Measurements from ENCODE around the gene TRPM4. TPM values are rescaled to one million over a fixed set of nuclear protein-coding genes. Genes with fewer than 3 reads are reported as not detected.

Gene TRPM4
- total and polyA plus RNA-seq, 2 of the 13 experiments (the other 11 are each of a cell fraction or from before 2014, with no cell fraction given) = 1.9 to 4.3 TPM

DNA sequence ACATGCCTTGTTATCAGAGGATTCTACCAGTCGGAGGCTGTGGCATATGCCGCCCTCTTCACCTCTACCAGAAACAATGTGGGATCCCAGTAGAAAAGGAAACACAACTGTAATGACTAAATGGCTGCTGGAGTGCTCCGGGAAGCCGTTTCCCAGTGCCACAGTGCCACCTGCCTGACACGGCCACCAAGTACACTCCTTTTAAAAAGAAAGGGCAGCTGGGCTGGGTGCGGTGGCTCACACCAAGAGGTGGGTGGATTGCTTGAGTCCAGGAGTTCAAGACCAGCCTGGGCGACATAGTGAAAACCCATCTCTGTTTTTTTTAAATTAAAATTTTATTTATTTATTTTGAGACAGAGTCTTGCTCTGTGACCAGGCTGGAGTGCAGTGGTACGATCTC lies 67.3 kb downstream of the TRPM4 start:
- H3K79me2 ChIP-seq (ENCODE audit: insufficient read depth, low read length) = no peaks in the 10 kb centered on the region
- CTCF ChIA-PET (ENCODE audit: low intra/inter-chr PET ratio, low total read pairs) = interaction anchor here (0.9 kb wide), 1 partner anchor 17 kb away, joined by 3 read pairs; no protein-coding TSS in a partner anchor
- POLR2A ChIA-PET = interaction anchor here (0.7 kb wide), 1 partner anchor 159 kb away, joined by 5 read pairs; no protein-coding TSS in a partner anchor

More for the DNA sequence above, 67.3 kb downstream of the TRPM4 start:
- no peak for FAIRE-seq
- no peak for TF ChIP-seq ZNF17 (CRISPR knock-in tag; IDR thresholded peaks at IDR 0.05)
- no peak for TF ChIP-seq ERF (CRISPR knock-in tag; IDR thresholded peaks at IDR 0.05)
- peak; percentile 28; the same call in 1 of the 2 replicates for TF ChIP-seq KDM2A (CRISPR knock-in tag; IDR thresholded peaks at IDR 0.05; ENCODE audit: borderline replicate concordance, low read depth)
- peak; percentile 28; the same call in 1 of the 2 replicates for TF ChIP-seq ZMYM2 (CRISPR knock-in tag; IDR thresholded peaks at IDR 0.05)
- TF ChIP-seq TBX2 (CRISPR knock-in tag; IDR thresholded peaks at IDR 0.05; ENCODE audit: borderline replicate concordance) = no peak
- TF ChIP-seq ZNF615 (CRISPR knock-in tag; IDR thresholded peaks at IDR 0.05; ENCODE audit: borderline replicate concordance) = no peak
- TF ChIP-seq ZNF263 (CRISPR knock-in tag; IDR thresholded peaks at IDR 0.05) = peak; percentile 89
- TF ChIP-seq ZNF713 (CRISPR knock-in tag; IDR thresholded peaks at IDR 0.05) = no peak
- TF ChIP-seq HOXD1 (CRISPR knock-in tag; IDR thresholded peaks at IDR 0.05) = no peak
- TF ChIP-seq SMC3 (IDR thresholded peaks at IDR 0.05; ENCODE audit: low read length) = peak; percentile 52; the same call in 1 of the 2 replicates
- TF ChIP-seq SAP130 (CRISPR knock-in tag; IDR thresholded peaks at IDR 0.05; ENCODE audit: low read depth) = 0 out of 2 replicates have a peak, but pooled peaks have one; percentile 11
- TF ChIP-seq, protein P1, sequence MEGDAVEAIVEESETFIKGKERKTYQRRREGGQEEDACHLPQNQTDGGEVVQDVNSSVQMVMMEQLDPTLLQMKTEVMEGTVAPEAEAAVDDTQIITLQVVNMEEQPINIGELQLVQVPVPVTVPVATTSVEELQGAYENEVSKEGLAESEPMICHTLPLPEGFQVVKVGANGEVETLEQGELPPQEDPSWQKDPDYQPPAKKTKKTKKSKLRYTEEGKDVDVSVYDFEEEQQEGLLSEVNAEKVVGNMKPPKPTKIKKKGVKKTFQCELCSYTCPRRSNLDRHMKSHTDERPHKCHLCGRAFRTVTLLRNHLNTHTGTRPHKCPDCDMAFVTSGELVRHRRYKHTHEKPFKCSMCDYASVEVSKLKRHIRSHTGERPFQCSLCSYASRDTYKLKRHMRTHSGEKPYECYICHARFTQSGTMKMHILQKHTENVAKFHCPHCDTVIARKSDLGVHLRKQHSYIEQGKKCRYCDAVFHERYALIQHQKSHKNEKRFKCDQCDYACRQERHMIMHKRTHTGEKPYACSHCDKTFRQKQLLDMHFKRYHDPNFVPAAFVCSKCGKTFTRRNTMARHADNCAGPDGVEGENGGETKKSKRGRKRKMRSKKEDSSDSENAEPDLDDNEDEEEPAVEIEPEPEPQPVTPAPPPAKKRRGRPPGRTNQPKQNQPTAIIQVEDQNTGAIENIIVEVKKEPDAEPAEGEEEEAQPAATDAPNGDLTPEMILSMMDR (CRISPR knock-in tag; IDR thresholded peaks at IDR 0.05) = peak; percentile 81
- TF ChIP-seq XRCC5 (optimal IDR thresholded peaks at IDR 0.05; ENCODE audit: low read length) = peak; percentile 20
- TF ChIP-seq KDM5B (CRISPR knock-in tag; IDR thresholded peaks at IDR 0.05; ENCODE audit: borderline replicate concordance) = no peak
- no peak for TF ChIP-seq MED1 (CRISPR knock-in tag; IDR thresholded peaks at IDR 0.05)
- TF ChIP-seq RAD21 (CRISPR knock-in tag; IDR thresholded peaks at IDR 0.05) = peak; percentile 56
- TF ChIP-seq PRDM15 (CRISPR knock-in tag; IDR thresholded peaks at IDR 0.05) = no peak
- TF ChIP-seq, protein P2, sequence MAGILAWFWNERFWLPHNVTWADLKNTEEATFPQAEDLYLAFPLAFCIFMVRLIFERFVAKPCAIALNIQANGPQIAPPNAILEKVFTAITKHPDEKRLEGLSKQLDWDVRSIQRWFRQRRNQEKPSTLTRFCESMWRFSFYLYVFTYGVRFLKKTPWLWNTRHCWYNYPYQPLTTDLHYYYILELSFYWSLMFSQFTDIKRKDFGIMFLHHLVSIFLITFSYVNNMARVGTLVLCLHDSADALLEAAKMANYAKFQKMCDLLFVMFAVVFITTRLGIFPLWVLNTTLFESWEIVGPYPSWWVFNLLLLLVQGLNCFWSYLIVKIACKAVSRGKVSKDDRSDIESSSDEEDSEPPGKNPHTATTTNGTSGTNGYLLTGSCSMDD (CRISPR knock-in tag; IDR thresholded peaks at IDR 0.05) = no peak
- peak; percentile 82 for TF ChIP-seq STAG1 (CRISPR knock-in tag; IDR thresholded peaks at IDR 0.05)
- Histone ChIP-seq H3K36me3 (replicated peaks in 1 of 2; ENCODE audit: control insufficient read depth in 1 of 2, insufficient read depth in 2 of 2, low read length in 2 of 2) (no peaks in the 10 kb centered on the region), H2AFZ (ENCODE audit: low read length) (no peak overlapping the region), H4K20me1 (ENCODE audit: insufficient read depth, low read length) (no peaks in the 10 kb centered on the region), H3K4me2 (ENCODE audit: low read depth, low read length) (no peak overlapping the region), H3K4me1 (ENCODE audit: insufficient read depth, low read length) (peaks cover 10% of the 10 kb centered on the region), H3K27me3 (ENCODE audit: control insufficient read depth in 1 of 2, insufficient read depth in 2 of 2, low read length in 2 of 2) (no peaks in the 10 kb centered on the region), H3K27ac (ENCODE audit: extremely low read length, insufficient read depth, low read length) (no peak overlapping the region), H3K9me3 (ENCODE audit: low read length) (no peaks in the 10 kb centered on the region), H3K4me3 (replicated peaks in 1 of 3; ENCODE audit: insufficient read depth in 1 of 3, low read depth in 2 of 3, low read length in 3 of 3) (no peak overlapping the region), H3K9ac (ENCODE audit: insufficient read depth, low read depth, low read length) (no peak overlapping the region)
- 37% methylated on average over 4 of the region's 8 CpGs for WGBS (ENCODE audit: low lambda C conversion rate)
- BruUV-seq (replicated peaks) = no TSS peak
- DNase-seq (ENCODE audit: low spot score) = peak; percentile 55
- intact Hi-C loops (cut with micrococcal nuclease; ENCODE audit: unreplicated experiment) (no loop called here), in situ Hi-C loops (cut with HindIII; ENCODE audit: extremely low pct_ligation_motif_present, low pct_unique_long_range_greater_than_20kb) (no loop called here)
- peak; percentile 76 for ATAC-seq

All from HepG2 (cell line).